Left lung (tissue), 10 donors: ENCODE data around the gene MAP4K1. TPM values are rescaled to one million over a fixed set of nuclear protein-coding genes. Genes with fewer than 3 reads are reported as not detected.

ENCODE experiments used
- ATAC-seq: fragments of 200-7000 bp; cut with Tn5 transposase; one replicate; pipeline ENCODE4 v1.9.1; 2020; ENCODE audit warnings: moderate library complexity
- DNase-seq, 4 donors: peaks; one replicate each; pipeline ENCODE4 v3.0.0-alpha.2; 2013 to 2020
- H3K27ac ChIP-seq, 2 donors: fragments of 200-600 bp; sonication (generic) in 1 of 2; one replicate each; pipeline versions ENCODE4 v1.5.0 to v1.8.0; 2020 to 2021
- H3K27me3 ChIP-seq, 2 donors: fragments of 200-600 bp; sonication (generic) in 1 of 2; one replicate each; pipeline versions ENCODE4 v1.5.0 to v1.8.0; 2020 to 2021
- H3K36me3 ChIP-seq, 2 donors: fragments of 200-600 bp; sonication (generic) in 1 of 2; one replicate each; pipeline versions ENCODE4 v1.5.0 to v1.8.0; 2020 to 2021
- H3K4me1 ChIP-seq, 2 donors: fragments of 200-600 bp; one replicate each; pipeline ENCODE4 v1.8.0; 2021
- H3K4me3 ChIP-seq, 2 donors: fragments of 200-600 bp; sonication (generic) in 1 of 2; one replicate each; pipeline versions ENCODE4 v1.5.0 to v1.8.0; 2020 to 2021; ENCODE audit warnings: mild to moderate bottlenecking in 1 of 2
- H3K9me3 ChIP-seq, 2 donors: fragments of 200-600 bp; sonication (generic) in 1 of 2; one replicate each; pipeline versions ENCODE4 v1.5.0 to v1.8.0; 2020 to 2021
- intact Hi-C, 2 donors: fragments of 100-400 bp; cut with DNase I; formaldehyde crosslinking; loops; one replicate each; pipeline versions ENCODE4 v1.11.2 to v1.14.2; 2022
- polyA plus RNA-seq, 6 donors: library from polyadenylated mRNA; unstranded; fragments of 120-200 nt; gene quantifications; one replicate each; pipeline ENCODE4 v1.2.1, GENCODE V29; 2013; ENCODE audit not compliant: insufficient read length in 6 of 6
- total RNA-seq, 2 donors: library from RNA; stranded (reverse); fragmentation: NEBNext Ultra II Directional; extraction: Animal tissue kit (Norgen Biotek cat#: 25700); gene quantifications; one replicate each; pipeline ENCODE4 v1.2.1, GENCODE V29; 2021
- TF ChIP-seq, protein P1 (sequence below), 2 donors: fragments of 200-600 bp; sonication (generic) in 1 of 2; IDR thresholded peaks; one replicate each; pipeline versions ENCODE4 v1.5.0 to v1.8.0; 2021; ENCODE audit warnings: antibody characterized with exemption in 2 of 2
- donor health status: DM: no; HTN: yes; CAD: no.
- donor health status: DM: no; HTN: no; CAD: no.

MAP4K1 gene
- total and polyA plus RNA-seq, 8 donors, result 3.1 to 10.7 (median 4.4) TPM

DNA sequence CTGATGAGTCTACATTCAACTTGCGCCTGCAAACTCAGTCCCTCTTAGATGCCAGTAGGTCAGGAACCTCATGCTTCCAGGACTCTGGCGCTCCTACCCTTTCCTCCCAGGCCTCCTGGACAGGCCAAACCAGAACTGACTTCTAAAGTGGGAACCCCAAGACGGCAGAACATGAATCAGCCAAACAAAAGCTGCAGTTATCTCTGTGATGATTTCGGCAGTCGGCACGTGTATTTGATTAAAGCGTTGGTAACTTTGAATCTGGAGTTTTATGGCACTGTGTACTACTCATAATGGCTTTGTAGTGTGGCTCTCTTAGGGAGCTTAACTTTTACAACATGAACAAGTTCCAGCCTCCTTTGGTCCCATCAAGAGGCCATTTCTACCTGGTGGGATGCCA, 43.4 kb upstream of the MAP4K1 start:
- DNase-seq (no peak), ATAC-seq (no peak)
- H3K27ac ChIP-seq, result peak overlapping the region; percentile 86 to 93
- peaks cover 0 to 6% of the 10 kb centered on the region in 2 donors for H3K36me3 ChIP-seq
- intact Hi-C loops, result no loop called here
- H3K4me3 ChIP-seq, result no peak overlapping the region
- H3K9me3 ChIP-seq, result no peaks in the 10 kb centered on the region
- no peaks in the 10 kb centered on the region for H3K27me3 ChIP-seq
- TF ChIP-seq, protein P1, sequence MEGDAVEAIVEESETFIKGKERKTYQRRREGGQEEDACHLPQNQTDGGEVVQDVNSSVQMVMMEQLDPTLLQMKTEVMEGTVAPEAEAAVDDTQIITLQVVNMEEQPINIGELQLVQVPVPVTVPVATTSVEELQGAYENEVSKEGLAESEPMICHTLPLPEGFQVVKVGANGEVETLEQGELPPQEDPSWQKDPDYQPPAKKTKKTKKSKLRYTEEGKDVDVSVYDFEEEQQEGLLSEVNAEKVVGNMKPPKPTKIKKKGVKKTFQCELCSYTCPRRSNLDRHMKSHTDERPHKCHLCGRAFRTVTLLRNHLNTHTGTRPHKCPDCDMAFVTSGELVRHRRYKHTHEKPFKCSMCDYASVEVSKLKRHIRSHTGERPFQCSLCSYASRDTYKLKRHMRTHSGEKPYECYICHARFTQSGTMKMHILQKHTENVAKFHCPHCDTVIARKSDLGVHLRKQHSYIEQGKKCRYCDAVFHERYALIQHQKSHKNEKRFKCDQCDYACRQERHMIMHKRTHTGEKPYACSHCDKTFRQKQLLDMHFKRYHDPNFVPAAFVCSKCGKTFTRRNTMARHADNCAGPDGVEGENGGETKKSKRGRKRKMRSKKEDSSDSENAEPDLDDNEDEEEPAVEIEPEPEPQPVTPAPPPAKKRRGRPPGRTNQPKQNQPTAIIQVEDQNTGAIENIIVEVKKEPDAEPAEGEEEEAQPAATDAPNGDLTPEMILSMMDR (IDR thresholded peaks at IDR 0.05), result no peak
- H3K4me1 ChIP-seq, result peaks cover 89 to 100% of the 10 kb centered on the region in 2 donors

DNA sequence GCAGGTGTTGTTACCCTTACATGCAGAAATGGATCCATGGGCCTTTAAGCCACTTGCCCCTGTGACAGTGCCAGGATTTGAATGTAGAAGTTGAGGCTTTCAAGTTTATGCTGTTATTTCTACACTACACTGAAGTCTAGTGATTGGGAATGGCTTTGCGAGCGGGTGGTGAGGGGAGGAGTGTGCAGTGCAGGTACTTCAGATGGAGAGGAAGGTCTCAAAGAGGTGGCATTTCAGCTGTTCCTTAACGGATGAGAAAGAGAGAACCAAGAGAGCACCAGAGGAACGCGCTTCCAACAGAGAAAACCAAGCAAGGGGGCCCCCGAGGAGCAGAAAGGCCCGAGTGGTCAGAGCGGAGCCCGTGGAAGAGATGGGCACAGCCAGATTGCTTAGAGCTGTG, 43.0 kb upstream of the MAP4K1 start:
- TF ChIP-seq, protein P1 (IDR thresholded peaks at IDR 0.05), result no peak
- peaks cover 0 to 6% of the 10 kb centered on the region in 2 donors for H3K36me3 ChIP-seq
- intact Hi-C loops, result no loop called here
- H3K4me3 ChIP-seq, result no peak overlapping the region
- H3K4me1 ChIP-seq, result peaks cover 89 to 100% of the 10 kb centered on the region in 2 donors
- H3K27ac ChIP-seq, result peak overlapping the region; percentile 86 to 93
- DNase-seq (no peak), ATAC-seq (no peak)
- no peaks in the 10 kb centered on the region for H3K9me3 ChIP-seq
- no peaks in the 10 kb centered on the region for H3K27me3 ChIP-seq

GRCh38 chr19:38658462-38659306, 40.9 kb upstream of the MAP4K1 start:
- DNase-seq (peak in 2 of 4 donors; percentile 79 to 95), ATAC-seq (peak; percentile 65)
- H3K27me3 ChIP-seq, result no peaks in the 10 kb centered on the region
- intact Hi-C loops, result loop anchor here (10.0 kb wide), 2 partner anchors 56 to 66 kb away; no protein-coding TSS in a partner anchor
- TF ChIP-seq, protein P1 (IDR thresholded peaks at IDR 0.05), result no peak
- H3K4me3 ChIP-seq, result no peak overlapping the region
- H3K9me3 ChIP-seq, result no peaks in the 10 kb centered on the region
- H3K27ac ChIP-seq, result peak overlapping the region; percentile 86 to 93
- H3K36me3 ChIP-seq, result peaks cover 0 to 6% of the 10 kb centered on the region in 2 donors
- peaks cover 89 to 100% of the 10 kb centered on the region in 2 donors for H3K4me1 ChIP-seq

GRCh38 chr19:38657633-38658222, 40.0 kb upstream of the MAP4K1 start:
- no peaks in the 10 kb centered on the region for H3K27me3 ChIP-seq
- TF ChIP-seq, protein P1 (IDR thresholded peaks at IDR 0.05), result no peak
- ATAC-seq (peak; percentile 7), DNase-seq (no peak)
- H3K4me1 ChIP-seq, result peaks cover 89 to 100% of the 10 kb centered on the region in 2 donors
- H3K9me3 ChIP-seq, result no peaks in the 10 kb centered on the region
- H3K4me3 ChIP-seq, result no peak overlapping the region
- H3K36me3 ChIP-seq, result peaks cover 0 to 6% of the 10 kb centered on the region in 2 donors
- intact Hi-C loops, result loop anchor here (10.0 kb wide), 2 partner anchors 57 to 67 kb away; no protein-coding TSS in a partner anchor
- peak overlapping the region; percentile 86 to 93 for H3K27ac ChIP-seq
